ENCODE measurements around the gene EIF5A2.
"Not testable (repeated sequence)": the region's sequence is repeated elsewhere in the genome, so short reads cannot be mapped to it uniquely, and the experiment has no call there.

EIF5A2 gene
- 10.8 to 30.3 (median 22.5) reads per million in 4 experiments for total RNA-seq

DNA sequence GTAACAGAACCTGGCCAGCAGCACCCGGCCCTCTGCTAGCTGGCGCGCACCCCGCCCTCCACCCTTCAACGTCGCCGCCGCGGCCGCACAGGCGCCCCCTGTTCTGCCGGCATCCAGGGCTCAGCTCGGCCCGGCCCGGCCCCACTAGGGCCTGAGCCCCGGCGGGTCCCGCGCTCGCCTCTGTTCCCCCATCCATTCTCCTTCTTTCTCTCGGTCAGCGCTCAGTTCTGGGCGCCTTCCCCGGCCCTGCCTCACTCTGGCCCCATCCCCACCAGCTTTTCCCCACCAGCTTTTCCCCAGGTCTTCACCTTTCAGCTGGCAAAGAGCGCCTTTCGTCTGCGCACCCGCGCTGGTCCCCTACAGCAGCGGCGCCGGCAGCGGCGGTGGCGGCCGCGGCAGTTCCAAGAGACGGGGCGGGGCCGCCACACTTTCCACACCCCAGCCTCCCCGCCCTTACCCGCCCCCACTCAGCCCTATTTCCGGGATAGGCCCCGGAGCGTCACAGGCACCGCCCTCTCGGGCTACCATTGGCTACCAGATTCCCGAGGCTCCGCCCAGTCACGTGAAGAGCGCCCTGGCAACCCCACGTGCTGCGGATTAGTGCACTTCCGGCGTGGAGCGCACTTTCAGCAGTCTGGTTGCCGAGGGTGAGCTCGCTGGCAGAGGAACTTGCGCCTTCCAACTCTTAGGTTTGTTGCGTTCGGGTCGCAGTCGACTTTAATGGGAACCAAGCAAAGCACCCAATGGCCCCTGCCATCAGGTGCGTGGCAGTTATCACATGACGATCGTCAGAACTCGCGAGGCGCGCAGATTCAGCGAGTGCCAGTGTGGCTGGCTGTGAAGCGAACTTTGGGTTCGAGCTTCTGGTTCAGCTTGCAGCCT lies at the start of gene EIF5A2:
Gene EIF5A2 (minus strand): TSS at position 403 of the 882 bp plus-strand sequence. CDS start 831 bp downstream, outside the sequence.
- DNase-seq: peak; percentile 90

DNA sequence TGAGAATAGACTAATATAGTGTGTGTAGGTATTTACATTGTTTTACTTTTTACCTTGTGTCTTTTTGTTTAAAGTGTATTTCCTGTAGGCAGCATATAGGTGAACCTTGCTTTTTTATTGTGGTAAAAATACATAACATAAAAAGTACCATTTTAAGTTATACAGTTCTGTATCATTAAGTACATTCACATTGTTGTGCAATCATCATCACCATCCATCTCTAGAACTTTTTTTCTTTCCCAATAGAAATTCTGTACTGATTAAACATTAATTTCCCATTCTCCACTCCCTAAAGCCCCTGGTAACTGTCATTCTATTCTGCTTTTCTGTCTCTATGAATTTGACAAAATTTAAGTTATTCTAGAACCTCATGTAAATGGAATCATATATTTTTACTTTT lies 48.2 kb upstream of the EIF5A2 start:
- no peak for DNase-seq

DNA sequence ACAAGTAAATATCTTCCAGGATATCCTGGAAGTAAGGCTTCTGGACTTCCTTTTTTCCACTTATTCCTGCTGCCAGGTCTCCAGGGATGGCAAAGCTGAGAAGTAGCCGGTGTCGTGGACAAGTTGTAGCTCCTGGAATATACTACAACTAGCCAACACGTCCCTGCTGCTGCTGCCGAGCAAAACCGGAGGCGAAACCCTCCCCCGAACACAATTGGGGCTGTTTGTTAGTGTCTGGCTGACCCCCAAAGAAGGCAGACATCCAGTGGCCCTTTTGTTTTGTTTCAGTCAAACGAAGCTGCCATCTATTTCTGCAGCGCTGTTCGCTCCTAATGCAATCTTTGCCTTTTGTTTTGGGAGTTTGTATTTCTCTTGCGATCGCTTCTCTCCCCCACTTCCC lies 45.3 kb upstream of the EIF5A2 start:
- DNase-seq: no peak

DNA sequence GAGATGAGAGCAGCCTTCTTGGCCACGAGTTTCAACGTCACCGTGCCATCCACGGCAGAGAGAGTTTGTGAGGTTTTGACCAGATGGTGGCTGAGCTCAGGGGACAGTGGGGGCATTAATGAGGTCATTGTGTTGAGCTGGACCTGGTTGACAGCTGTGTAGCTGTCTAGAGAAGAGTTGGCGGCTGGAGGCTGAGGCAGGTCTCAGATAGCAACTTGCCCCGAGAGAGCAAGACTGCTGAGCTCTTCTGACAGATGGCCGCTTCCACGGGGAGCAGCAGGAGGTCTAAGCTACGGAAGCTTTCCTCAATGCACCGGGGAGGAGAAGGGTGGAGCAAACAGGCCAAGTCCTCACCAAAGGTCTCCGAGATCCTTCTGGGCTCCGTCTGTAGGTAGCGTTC lies 44.8 kb upstream of the EIF5A2 start:
- no peak for DNase-seq

DNA sequence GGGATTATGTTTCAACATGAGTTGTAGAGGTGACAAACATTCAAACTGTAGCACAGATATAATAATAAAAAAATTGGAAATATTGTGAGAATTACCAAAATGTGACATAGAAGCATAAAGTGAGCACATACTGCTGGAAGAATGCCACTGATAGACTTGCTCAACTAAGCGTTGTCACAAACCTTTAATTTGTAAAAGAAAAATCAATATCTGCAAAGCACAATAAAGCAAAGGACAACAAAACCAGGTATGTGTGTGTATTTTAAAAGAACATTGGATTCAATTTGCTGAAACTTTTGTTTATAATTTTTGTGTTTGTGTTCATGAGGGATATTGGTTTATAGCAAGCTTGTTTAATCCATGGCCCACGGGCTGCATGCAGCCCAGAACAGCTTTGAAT lies 40.8 kb upstream of the EIF5A2 start:
- no peak for DNase-seq

DNA sequence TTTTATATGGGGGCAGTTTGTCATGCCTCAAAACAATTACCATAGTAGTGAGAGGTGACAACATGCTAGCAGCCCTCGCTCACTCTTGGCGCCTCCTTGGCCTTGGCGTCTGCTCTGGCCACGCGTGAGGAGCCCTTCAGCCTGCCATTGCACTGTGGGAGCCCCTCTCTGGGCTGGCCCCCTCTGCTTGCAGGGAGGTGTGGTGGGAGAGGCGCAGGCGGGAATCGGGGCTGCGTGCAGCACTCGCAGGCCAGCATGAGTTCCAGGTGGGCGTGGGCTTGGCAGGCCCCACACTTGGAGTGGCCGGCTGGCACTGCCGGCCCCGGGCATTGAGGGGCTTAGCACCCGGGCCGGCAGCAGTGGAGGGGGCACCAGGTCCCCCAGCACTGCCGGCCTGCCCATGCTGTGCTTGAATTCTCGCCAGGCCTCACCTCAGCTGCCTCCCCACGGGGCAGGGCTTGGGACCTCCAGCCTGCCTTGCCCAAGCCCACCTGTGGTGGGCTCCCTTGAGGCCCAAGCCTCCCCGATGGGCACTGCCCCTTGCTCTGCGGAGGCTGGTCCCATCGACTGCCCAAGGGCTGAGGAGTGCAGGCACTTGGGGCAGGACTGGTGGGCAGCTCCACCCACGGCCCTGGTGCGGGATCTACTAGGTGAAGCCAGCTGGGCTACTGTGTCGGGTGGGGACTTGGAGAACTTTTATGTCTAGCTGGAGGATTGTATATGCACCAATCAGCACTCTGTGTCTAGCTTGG lies 38.8 kb upstream of the EIF5A2 start:
- no peak for DNase-seq

DNA sequence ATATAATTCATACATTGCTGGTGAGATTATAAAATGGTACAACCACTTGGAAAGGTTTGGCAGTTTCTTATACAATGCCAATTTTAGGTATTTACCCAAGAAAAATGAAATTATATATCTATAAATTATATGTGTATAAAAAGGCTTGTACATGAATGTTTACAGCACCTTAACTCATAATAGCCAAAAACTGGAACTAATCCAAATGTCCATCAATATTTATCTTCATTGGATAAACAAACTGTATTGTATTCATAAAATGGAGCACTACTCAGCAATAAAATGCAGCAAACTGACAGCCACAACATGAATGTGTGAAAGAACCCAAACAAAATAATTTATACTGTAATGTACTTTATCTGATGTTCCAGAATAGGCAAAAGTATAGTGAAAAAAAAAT lies 33.6 kb upstream of the EIF5A2 start:
- no peak for DNase-seq

DNA sequence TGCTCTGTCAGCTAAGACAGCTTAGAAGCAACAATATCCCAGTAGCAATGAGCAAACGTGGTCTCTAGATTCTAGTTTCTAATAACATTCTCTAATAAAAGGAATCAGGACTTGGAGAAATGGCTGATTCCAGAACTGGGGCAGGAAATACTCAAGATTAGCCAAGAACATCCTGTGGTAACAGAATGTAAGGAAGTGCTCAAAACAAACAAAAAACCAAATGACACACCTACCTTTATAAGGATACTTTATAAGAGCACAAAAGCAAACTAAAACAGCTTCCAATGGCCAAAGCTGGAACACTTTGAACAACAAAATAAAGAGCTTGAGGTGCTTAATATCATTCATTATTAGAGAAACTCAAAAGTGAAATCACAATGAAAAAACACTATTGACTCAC lies 33.1 kb upstream of the EIF5A2 start:
- DNase-seq: no peak

DNA sequence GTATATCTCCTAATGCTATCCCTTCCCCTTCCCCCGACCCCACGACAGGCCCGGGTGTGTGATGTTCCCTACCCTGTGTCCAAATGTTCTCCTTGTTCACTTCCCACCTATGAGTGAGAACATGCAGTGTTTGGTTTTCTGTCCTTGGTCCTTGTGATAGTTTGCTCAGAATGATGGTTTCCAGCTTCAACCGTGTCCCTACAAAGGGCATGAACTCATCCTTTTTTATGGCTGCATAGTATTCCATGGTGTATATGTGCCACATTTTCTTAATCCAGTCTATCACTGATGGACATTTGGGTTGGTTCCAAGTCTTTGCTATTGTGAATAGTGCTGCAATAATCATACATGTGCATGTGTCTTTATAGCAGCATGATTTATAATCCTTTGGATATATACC lies 24.6 kb upstream of the EIF5A2 start:
- DNase-seq: not testable (repeated sequence)

DNA sequence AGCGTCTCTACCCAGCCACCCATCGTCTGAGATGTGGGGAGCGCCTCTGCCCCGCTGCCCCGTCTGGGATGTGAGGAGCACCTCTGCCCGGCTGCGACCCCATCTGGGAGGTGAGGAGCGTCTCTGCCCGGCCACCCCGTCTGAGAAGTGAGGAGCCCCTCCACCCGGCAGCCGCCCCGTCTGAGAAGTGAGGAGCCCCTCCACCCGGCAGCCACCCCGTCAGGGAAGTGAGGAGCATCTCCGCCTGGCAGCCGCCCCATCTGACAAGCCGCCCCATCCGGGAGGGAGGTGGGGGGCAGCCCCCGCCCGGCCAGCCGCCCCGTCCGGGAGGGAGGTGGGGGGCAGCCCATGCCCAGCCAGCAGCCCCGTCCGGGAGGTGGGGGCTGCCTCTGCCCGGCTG lies 15.1 kb upstream of the EIF5A2 start:
- DNase-seq: not testable (repeated sequence)

DNA sequence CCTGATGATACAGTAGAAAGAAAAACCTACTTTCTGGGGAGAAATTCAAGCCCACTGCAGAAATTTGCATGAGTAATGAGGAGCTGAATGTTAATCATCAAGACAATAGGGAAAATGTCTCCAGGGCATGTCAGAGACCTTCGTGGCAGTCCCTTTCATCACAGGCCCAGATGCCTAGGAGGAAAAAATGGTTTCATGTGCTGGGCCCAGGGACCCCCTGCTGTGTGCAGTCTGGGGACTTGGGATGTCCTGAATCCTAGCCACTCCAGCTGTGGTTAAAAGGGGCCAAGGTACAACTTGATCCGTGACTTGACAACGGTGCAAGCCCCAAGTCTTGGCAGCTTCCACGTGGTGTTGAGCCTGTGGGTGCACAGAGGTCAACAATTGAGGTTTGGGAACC lies 10.3 kb upstream of the EIF5A2 start:
- no peak for DNase-seq

DNA sequence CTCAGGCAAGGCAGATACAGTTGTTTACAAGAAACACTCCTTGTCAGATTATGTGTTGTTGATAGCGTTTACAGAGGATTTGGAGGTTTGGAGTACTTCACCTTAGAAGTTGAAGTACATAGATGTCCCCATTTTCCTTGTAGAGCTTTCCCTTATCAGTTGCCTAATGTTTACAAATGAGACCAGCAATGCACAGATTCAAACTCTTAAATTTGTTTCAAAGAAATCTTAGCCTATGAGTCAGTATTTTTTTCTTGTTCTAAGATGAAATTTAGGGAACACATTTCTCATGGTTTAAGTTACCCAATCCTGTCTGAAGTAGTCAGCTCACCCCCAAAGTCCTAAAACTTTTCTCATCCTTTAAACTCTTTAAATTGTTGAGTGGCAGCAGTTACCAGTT lies 6.3 kb upstream of the EIF5A2 start:
- no peak for DNase-seq

DNA sequence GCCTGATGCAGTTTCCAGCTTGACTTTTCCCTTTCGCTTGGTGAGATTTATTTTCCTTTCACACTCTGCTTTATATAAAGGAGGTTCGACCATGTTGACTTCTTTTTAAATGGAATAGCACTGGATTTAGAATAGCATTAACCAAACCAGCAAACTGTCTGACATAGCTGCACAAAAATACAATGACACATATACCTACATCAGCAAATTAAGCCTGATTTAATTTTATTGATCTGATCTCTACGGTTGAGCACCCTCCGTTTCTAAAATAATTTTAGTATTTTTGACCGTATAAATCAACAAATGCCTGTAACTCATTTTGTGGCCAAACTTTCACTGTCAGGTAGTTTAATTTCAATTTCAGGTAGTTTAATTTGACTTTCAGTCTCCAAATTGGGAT lies 5.8 kb upstream of the EIF5A2 start:
- no peak for DNase-seq

DNA sequence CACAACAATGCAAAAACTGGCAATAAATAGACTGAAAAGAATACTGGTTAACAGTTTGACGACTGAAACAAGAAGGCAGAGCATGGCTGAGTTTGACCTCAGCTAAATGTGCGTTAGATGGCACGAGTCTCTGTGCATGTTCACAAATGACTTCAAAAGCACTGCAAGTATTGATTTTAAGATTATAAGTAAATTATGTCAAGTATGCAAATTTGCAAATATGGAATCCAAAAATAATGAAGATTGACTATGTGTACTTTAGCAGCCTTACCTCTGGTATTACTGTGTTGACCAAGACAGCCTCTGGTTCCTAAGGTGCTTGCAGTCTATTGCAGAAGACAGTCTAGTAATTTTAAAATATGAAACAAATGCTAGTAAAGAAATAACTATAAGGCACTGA lies 2.6 kb upstream of the EIF5A2 start:
- no peak for DNase-seq

DNA sequence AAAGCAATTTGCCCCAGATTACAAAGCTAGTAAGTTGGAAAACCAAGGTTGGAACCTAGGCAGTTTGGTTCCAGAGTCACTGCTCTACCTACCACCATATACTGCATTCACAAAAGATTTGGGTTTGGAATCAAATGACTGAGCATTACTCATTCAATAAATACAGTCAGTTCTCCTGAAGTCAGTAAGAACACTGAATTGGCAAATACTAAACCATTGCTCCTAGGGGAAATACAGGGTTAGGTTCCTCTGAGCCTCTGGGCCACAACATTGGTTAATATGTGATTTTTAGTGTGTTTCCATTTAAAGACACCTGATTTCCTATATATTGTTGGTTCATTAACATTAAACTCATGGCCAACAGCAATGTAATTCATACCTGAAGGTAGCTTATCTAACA lies 2.1 kb upstream of the EIF5A2 start:
- DNase-seq: no peak

DNA sequence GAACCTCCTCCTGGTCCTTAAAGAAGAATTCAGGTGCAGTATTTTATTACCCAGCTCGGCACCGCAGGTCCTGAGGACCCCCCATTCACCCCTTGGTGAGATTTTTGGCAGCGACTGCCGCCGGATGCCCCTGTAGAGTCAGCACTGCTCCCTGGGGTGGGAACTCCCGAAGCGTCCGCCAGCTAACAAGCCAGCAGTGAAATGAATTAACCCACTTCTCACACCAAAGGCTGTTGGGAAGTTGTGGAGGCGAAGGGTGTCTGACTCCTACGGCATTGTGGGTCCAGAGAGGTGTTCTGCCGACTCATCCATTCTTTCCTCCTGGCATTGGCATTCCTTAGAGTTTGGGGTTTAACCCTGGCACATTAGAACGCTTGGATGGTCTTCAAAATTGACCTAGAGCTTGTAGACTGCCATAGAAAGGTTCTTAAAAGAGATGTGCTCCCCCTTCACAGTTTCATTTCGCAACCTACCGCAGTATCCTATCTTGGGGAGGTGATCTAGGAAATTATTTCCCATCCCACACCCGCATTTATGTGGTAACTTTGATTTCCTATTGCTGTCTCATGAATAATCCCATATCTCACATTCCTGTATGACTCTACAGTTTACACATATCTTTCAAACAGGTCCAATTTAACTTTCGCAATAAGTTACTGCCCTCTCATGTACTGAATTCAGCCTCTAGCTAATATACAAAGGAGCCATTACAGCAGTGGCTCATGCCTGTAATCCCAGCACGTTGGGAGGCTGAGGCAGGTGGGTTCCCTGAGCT lies 879 bp upstream of the EIF5A2 start:
- DNase-seq: no peak

DNA sequence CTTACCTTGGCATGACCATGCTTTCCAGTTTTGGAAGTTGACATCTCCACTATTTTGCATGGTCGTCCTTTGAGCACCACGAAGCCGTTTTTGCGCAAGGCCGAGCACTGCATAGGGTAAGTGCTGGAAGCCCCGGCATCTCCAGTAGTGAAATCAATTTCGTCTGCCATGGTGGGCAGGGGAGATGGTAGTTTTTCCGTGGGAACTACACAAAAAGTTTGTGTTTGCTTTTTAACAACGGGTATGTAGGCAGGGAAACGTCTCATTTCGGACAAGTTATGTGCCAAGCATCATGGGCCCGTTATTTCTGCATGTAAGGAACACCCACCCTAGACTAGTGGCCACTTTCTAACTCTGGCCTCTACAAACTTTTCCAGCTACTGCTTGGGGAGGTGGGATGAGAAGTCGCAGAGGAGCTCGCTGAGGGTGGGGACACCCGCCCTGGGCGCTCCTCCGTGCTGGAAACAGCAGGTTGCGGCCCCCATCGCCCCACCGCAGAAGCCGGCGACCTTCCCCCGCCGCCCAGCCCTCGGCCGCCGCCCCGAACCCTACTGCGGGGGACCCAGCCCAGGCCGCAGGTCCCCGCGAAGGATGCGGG lies 701 bp downstream of the EIF5A2 start:
- DNase-seq: no peak

DNA sequence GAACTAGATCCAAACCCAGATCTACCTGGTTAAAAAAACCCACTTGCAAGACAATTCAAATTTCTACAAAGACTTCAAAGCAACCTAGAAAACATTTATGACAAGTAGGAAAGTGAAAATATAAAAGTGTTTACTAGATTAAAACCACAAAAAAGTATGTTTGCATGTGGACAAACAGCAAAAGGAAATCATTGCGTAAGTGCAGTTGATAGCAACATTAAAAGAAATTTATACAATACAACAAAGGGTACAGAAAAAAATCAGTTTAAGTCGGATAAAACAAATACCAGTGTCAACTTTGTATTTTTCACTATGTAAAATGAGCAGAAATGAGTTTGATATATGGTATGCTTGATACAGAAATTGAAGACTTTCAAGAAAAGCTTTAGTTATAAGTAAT lies 2.6 kb downstream of the EIF5A2 start:
- no peak for DNase-seq

DNA sequence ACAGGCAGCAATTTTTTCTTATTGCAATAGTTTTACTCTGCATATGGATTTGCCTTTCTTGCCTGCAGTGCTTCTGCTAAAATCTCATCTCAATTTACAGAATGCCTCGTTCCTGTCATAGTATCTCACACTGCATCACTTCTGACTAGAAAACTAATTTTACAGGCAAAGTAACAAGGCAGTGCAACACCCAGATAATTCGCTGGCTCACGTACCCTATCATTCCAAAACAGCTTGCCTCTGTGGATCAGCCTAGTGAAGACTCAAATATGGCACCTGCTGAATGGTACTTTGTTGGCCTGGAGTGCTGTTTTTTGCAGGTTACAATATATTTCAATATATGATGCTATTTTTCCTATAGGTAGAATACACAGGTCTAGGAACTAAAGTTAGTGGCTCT lies 5.3 kb downstream of the EIF5A2 start:
- no peak for DNase-seq

DNA sequence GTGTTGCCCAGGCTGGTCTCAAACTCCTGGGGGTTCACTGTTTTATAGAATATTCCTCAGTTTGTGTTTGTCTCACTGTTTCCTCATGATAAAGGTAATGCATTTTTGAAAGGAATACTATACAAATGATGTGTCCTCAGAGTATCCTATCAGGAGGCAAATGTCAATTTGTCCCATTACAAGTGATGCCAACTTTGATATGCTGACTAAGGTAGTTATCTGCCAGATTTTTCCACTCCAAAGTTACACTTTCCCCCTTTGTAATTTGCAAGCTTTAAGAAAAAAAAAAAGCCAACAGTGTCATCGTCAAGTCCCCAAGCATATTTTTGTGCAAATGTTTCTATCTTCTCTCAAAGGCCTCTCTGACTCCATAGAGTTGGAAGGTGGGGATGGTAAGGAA lies 9.0 kb downstream of the EIF5A2 start:
- DNase-seq: no peak

DNA sequence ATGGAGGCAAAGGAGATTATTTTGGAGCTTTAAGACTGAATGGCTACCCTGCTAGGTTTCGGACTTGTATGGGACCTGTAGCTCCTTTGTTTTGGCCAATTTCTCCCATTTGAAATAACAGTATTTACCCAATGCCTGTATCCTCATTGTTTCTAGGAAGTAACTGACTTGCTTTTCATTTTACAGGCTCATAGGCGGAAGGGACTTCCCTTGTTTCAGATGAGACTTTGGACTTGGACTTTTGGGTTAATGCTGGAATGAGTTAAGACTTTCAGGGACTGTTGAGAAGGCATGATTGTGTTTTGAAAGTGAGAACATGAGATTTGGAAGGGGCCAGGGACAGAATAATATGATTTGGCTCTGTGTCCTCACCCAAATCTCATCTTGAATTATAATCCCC lies 10.5 kb downstream of the EIF5A2 start:
- no peak for DNase-seq

DNA sequence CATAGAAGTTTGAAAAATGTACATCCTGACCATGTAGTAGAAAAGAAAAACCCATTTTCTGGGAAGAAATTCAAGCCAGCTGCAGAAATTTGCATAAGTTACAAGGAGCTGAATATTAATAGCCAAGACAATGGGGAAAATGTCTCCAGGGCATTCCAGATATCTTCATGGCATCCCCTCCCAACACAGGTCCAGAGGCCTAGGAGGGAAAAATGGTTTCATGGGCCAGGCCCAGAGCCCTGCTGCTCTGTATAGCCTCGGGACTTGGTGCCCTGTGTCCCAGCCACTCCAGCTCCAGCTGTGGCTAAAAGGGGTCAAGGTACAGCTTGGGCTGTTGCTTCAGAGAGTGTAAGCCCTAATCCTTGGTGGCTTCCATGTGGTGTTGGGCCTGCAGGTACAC lies 11.2 kb downstream of the EIF5A2 start:
- DNase-seq: not testable (repeated sequence)

DNA sequence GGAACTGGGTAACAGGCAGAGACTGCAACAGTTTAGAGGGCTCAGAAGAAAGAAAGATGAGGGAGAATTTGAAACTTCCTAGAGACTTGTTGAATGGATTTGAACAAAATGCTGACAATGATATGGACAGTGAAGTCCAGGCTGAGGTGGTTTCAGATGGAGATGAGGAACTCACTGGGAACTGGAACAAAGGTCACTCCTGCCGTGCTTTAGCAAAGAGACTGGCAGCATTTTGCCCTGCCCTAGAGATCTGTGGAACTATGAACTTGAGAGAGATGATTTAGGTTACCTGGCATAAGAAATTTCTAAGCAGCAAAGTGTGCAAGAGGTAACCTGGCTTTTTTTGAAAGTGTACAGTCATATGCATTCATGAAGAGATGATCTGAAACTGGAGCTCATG lies 11.7 kb downstream of the EIF5A2 start:
- DNase-seq: no peak

Measured in effector CD8-positive, alpha-beta T cell (primary cell).